ENCODE measurements around the gene HAPLN1. TPM values are rescaled to one million over a fixed set of nuclear protein-coding genes. Genes with fewer than 3 reads are reported as not detected.
"Not testable (repeated sequence)": the region's sequence is repeated elsewhere in the genome, so short reads cannot be mapped to it uniquely, and the experiment has no call there.

The HAPLN1 gene
- total RNA-seq, 1 donor from 2014 or later = 248 TPM

GRCh38 chr5:83741571-83741970 lies 20.9 kb upstream of the HAPLN1 start:
- no peak for DNase-seq (ENCODE audit: low spot score)
- H3K27me3 Mint-ChIP-seq (ENCODE audit: low read depth) = no peaks in the 10 kb centered on the region
- no peak overlapping the region for H3K27ac Mint-ChIP-seq (ENCODE audit: unreplicated experiment)
- peaks cover 4% of the 10 kb centered on the region for H3K9me3 Mint-ChIP-seq (ENCODE audit: low read depth)
- H3K4me3 Mint-ChIP-seq (ENCODE audit: unreplicated experiment) = no peak overlapping the region
- no peaks in the 10 kb centered on the region for H3K36me3 Mint-ChIP-seq (ENCODE audit: low read depth)
- peaks cover 29% of the 10 kb centered on the region for H3K4me1 Mint-ChIP-seq (ENCODE audit: low read depth)
- no peak for TF ChIP-seq CTCF (IDR thresholded peaks at IDR 0.05)

- Mint-ChIP-seq H3K36me3 (ENCODE audit: low read depth) (no peaks in the 10 kb centered on the region), H3K4me3 (ENCODE audit: unreplicated experiment) (no peak overlapping the region), H3K27me3 (ENCODE audit: low read depth) (no peaks in the 10 kb centered on the region), H3K4me1 (ENCODE audit: low read depth) (peaks cover 23% of the 10 kb centered on the region), H3K9me3 (ENCODE audit: low read depth) (peaks cover 4% of the 10 kb centered on the region), H3K27ac (ENCODE audit: unreplicated experiment) (no peak overlapping the region)
- DNase-seq (ENCODE audit: low spot score) = no peak
- no peak for TF ChIP-seq CTCF (IDR thresholded peaks at IDR 0.05)
Observed at GRCh38 chr5:83740741-83741140, 20.1 kb upstream of the HAPLN1 start.

- H3K4me1 Mint-ChIP-seq (ENCODE audit: low read depth); DNase-seq (ENCODE audit: low spot score); H3K4me3 Mint-ChIP-seq (ENCODE audit: unreplicated experiment); H3K9me3 Mint-ChIP-seq (ENCODE audit: low read depth); H3K27me3 Mint-ChIP-seq (ENCODE audit: low read depth); H3K36me3 Mint-ChIP-seq (ENCODE audit: low read depth); H3K27ac Mint-ChIP-seq (ENCODE audit: unreplicated experiment): not testable (repeated sequence)
Observed at GRCh38 chr5:83736169-83736568, 15.5 kb upstream of the HAPLN1 start.

- H3K4me1 Mint-ChIP-seq (ENCODE audit: low read depth); H3K27ac Mint-ChIP-seq (ENCODE audit: unreplicated experiment); H3K36me3 Mint-ChIP-seq (ENCODE audit: low read depth); H3K9me3 Mint-ChIP-seq (ENCODE audit: low read depth); H3K4me3 Mint-ChIP-seq (ENCODE audit: unreplicated experiment); H3K27me3 Mint-ChIP-seq (ENCODE audit: low read depth); DNase-seq (ENCODE audit: low spot score): not testable (repeated sequence)
Observed at GRCh38 chr5:83735058-83735457, 14.4 kb upstream of the HAPLN1 start.

GRCh38 chr5:83731638-83732037 lies 11.0 kb upstream of the HAPLN1 start:
- H3K9me3 Mint-ChIP-seq (ENCODE audit: low read depth) = peaks cover 2% of the 10 kb centered on the region
- no peak for TF ChIP-seq CTCF (IDR thresholded peaks at IDR 0.05)

GRCh38 chr5:83729362-83729761 lies 8.7 kb upstream of the HAPLN1 start:
- no peak for DNase-seq (ENCODE audit: low spot score)
- H3K36me3 Mint-ChIP-seq (ENCODE audit: low read depth) = no peaks in the 10 kb centered on the region
- H3K27ac Mint-ChIP-seq (ENCODE audit: unreplicated experiment) = no peak overlapping the region
- no peaks in the 10 kb centered on the region for H3K27me3 Mint-ChIP-seq (ENCODE audit: low read depth)
- H3K4me1 Mint-ChIP-seq (ENCODE audit: low read depth) = peaks cover 19% of the 10 kb centered on the region
- H3K9me3 Mint-ChIP-seq (ENCODE audit: low read depth) = peaks cover 2% of the 10 kb centered on the region
- no peak overlapping the region for H3K4me3 Mint-ChIP-seq (ENCODE audit: unreplicated experiment)
- no peak for TF ChIP-seq CTCF (IDR thresholded peaks at IDR 0.05)

More at GRCh38 chr5:83731638-83732037, 11.0 kb upstream of the HAPLN1 start:
- no peak overlapping the region for H3K4me3 Mint-ChIP-seq (ENCODE audit: unreplicated experiment)
- H3K36me3 Mint-ChIP-seq (ENCODE audit: low read depth) = no peaks in the 10 kb centered on the region
- no peak overlapping the region for H3K27ac Mint-ChIP-seq (ENCODE audit: unreplicated experiment)
- H3K4me1 Mint-ChIP-seq (ENCODE audit: low read depth) = peaks cover 6% of the 10 kb centered on the region
- no peak for DNase-seq (ENCODE audit: low spot score)
- H3K27me3 Mint-ChIP-seq (ENCODE audit: low read depth) = no peaks in the 10 kb centered on the region
